Brain microvascular endothelial cell (primary cell): Measurements from ENCODE around the gene MACROD2.

Experiments used
- DNase-seq: peaks from one replicate; pipeline ENCODE4 v3.0.0-alpha.2; 2020
- H3K27ac ChIP-seq: fragments of 250-450 bp; sonication (Bioruptor Pico); 2 replicates; pipeline ENCODE4 v1.5.1; 2020; ENCODE audit warnings: mild to moderate bottlenecking, moderate library complexity
- H3K27me3 ChIP-seq: fragments of 250-450 bp; sonication (Bioruptor Pico); replicated peaks from 2 replicates; pipeline ENCODE4 v1.5.1; 2020; ENCODE audit warnings: mild to moderate bottlenecking
- H3K36me3 ChIP-seq: fragments of 250-450 bp; sonication (Bioruptor Pico); replicated peaks from 2 replicates; pipeline ENCODE4 v1.5.1; 2020; ENCODE audit warnings: mild to moderate bottlenecking
- H3K4me3 ChIP-seq: 2 replicates; pipeline ENCODE4 v1.5.1; 2011; ENCODE audit warnings: low read depth, mild to moderate bottlenecking, control low read depth, low read length, moderate library complexity
- in situ Hi-C: cut with HindIII; loops from 2 replicates; pipeline ENCODE4 v1.10.0; 2017; ENCODE audit warnings: low sequenced_read_pairs, low pct_ligation_motif_present
- TF ChIP-seq, protein P1 (sequence below): IDR thresholded peaks from 2 replicates; pipeline ENCODE4 v1.5.1; 2011; ENCODE audit warnings: low read depth, mild to moderate bottlenecking, moderate library complexity, low read length, control low read depth, inconsistent platforms; ENCODE audit errors: missing control alignments

The MACROD2 gene

GRCh38 chr20:15710636-15711035, 1715.3 kb downstream of the MACROD2 start:
- Histone ChIP-seq H3K27ac (no peak overlapping the region), H3K4me3 (no peak overlapping the region), H3K36me3 (no peaks in the 10 kb centered on the region), H3K27me3 (no peaks in the 10 kb centered on the region)
- in situ Hi-C loops, result no loop called here
- TF ChIP-seq, protein P1, sequence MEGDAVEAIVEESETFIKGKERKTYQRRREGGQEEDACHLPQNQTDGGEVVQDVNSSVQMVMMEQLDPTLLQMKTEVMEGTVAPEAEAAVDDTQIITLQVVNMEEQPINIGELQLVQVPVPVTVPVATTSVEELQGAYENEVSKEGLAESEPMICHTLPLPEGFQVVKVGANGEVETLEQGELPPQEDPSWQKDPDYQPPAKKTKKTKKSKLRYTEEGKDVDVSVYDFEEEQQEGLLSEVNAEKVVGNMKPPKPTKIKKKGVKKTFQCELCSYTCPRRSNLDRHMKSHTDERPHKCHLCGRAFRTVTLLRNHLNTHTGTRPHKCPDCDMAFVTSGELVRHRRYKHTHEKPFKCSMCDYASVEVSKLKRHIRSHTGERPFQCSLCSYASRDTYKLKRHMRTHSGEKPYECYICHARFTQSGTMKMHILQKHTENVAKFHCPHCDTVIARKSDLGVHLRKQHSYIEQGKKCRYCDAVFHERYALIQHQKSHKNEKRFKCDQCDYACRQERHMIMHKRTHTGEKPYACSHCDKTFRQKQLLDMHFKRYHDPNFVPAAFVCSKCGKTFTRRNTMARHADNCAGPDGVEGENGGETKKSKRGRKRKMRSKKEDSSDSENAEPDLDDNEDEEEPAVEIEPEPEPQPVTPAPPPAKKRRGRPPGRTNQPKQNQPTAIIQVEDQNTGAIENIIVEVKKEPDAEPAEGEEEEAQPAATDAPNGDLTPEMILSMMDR, result no peak
- no peak for DNase-seq

- Histone ChIP-seq H3K36me3 (no peaks in the 10 kb centered on the region), H3K27me3 (no peaks in the 10 kb centered on the region), H3K4me3 (no peak overlapping the region), H3K27ac (no peak overlapping the region)
- in situ Hi-C loops, result no loop called here
- DNase-seq, result no peak
- TF ChIP-seq, protein P1, result no peak
Measured at GRCh38 chr20:15711177-15711576, 1715.9 kb downstream of the MACROD2 start.

DNA sequence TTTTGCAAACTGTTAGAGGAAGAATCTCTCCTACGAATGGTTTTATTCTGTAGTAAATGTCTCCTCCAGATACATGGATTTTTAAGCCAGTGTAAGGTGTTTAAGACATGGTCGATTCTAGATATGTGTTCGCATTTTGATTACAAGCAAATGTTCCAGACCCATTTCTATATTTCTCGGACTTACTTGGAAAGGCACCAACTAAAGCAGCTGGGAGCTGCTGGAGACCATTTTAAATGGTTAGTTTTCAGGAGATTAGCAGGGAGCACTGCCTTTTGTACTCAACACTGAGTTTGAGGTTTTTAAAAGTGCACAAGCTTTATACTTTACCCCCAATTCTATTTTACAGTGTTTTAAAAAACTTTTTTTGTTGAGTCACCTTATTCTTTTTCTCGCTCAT, 1720.9 kb downstream of the MACROD2 start:
- in situ Hi-C loops, result no loop called here
- H3K27me3 ChIP-seq, result no peaks in the 10 kb centered on the region
- TF ChIP-seq, protein P1, result no peak
- no peak overlapping the region for H3K4me3 ChIP-seq
- no peak for DNase-seq
- no peaks in the 10 kb centered on the region for H3K36me3 ChIP-seq
- no peak overlapping the region for H3K27ac ChIP-seq

DNA sequence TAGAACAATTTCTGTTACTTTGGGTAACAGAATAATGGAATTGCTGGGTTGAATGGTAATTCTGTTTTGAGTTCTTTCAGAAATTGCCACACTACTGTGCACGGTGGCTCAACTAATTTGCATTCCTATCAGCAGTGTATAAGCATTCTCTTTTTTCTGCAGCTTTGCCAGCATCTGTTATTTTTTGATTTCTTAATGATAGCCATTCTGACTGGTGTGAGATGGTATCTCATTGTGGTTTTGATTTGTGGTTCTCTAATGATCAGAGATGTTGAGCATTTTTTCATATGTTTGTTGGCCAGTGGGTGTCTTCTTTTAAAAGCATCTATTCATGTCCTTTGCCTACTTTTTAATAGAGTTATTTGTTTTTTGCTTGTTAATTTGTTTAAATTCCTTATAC, 1731.1 kb downstream of the MACROD2 start:
- H3K4me3 ChIP-seq, result no peak overlapping the region
- no peaks in the 10 kb centered on the region for H3K36me3 ChIP-seq
- DNase-seq, result no peak
- in situ Hi-C loops, result no loop called here
- H3K27me3 ChIP-seq, result no peaks in the 10 kb centered on the region
- TF ChIP-seq, protein P1, result no peak
- H3K27ac ChIP-seq, result no peak overlapping the region

GRCh38 chr20:15734052-15734451, 1738.7 kb downstream of the MACROD2 start:
- no peaks in the 10 kb centered on the region for H3K27me3 ChIP-seq
- H3K27ac ChIP-seq, result no peak overlapping the region
- in situ Hi-C loops, result no loop called here
- no peak for DNase-seq
- H3K36me3 ChIP-seq, result no peaks in the 10 kb centered on the region
- TF ChIP-seq, protein P1, result no peak
- no peak overlapping the region for H3K4me3 ChIP-seq

DNA sequence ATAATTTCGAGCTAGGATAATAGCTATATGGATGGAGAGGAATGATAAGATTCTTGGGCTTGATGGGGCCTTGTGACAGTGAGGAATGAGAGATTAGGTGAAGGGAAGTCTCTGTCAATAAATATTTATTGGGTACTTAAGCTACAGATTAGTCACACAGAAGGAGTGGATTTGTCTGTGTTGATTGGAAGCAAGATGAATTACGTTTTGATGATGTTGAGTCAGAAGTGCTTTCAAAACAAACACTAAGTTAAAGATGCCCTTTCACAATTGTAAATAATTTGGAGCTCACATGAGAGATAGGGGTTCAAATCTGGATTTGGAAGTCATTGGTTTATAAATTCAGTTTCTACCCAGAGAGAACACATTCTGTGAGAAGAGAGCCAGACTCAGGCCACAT, 1743.7 kb downstream of the MACROD2 start:
- TF ChIP-seq, protein P1, result no peak
- Histone ChIP-seq H3K27me3 (no peaks in the 10 kb centered on the region), H3K36me3 (no peaks in the 10 kb centered on the region), H3K4me3 (no peak overlapping the region), H3K27ac (no peak overlapping the region)
- in situ Hi-C loops, result no loop called here
- no peak for DNase-seq
